Heart left ventricle (tissue), 16 donors: ENCODE results near the gene MRPL46. TPM values are rescaled to one million over a fixed set of nuclear protein-coding genes. Genes with fewer than 3 reads are reported as not detected.

ENCODE experiments used
- ATAC-seq, 4 donors: fragments of 200-7000 bp; cut with Tn5 transposase; one replicate each; pipeline ENCODE4 v1.9.1; 2020 to 2022; ENCODE audit warnings: moderate library complexity in 4 of 4, mild to moderate bottlenecking in 3 of 4, moderate number of reproducible peaks in 1 of 4
- DNase-seq, 5 donors: peaks; one replicate each; pipeline ENCODE4 v3.0.0-alpha.2; 2020
- H3K27ac ChIP-seq, 12 donors: fragments of 200-600 bp; sonication (generic) in 4 of 12; one replicate each; pipeline versions ENCODE4 v1.5.0 to v1.8.0; 2016 to 2022; ENCODE audit warnings: mild to moderate bottlenecking in 2 of 12
- H3K27me3 ChIP-seq, 9 donors: fragments of 200-600 bp; sonication (generic) in 2 of 9; one replicate each; pipeline versions ENCODE4 v1.5.1 to v1.8.0; 2016 to 2022; ENCODE audit warnings: mild to moderate bottlenecking in 3 of 9
- H3K36me3 ChIP-seq, 9 donors: fragments of 200-600 bp; sonication (generic) in 2 of 9; one replicate each; pipeline versions ENCODE4 v1.5.0 to v1.8.0; 2018 to 2022; ENCODE audit warnings: mild to moderate bottlenecking in 2 of 9
- H3K4me1 ChIP-seq, 12 donors: fragments of 200-600 bp; sonication (generic) in 4 of 12; one replicate each; pipeline versions ENCODE4 v1.5.0 to v1.8.0; 2016 to 2022; ENCODE audit warnings: mild to moderate bottlenecking in 3 of 12
- H3K4me3 ChIP-seq, 12 donors: fragments of 200-600 bp; sonication (generic) in 4 of 12; one replicate each; pipeline versions ENCODE4 v1.5.0 to v1.8.0; 2017 to 2022; ENCODE audit warnings: mild to moderate bottlenecking in 9 of 12, moderate library complexity in 4 of 12
- H3K9me3 ChIP-seq, 12 donors: fragments of 200-600 bp; sonication (generic) in 4 of 12; one replicate each; pipeline versions ENCODE4 v1.5.0 to v1.8.0; 2016 to 2022; ENCODE audit warnings: mild to moderate bottlenecking in 1 of 12
- CTCF ChIP-seq, 12 donors: fragments of 200-600 bp; sonication (generic) in 4 of 12; IDR thresholded peaks; one replicate each; pipeline versions ENCODE4 v1.5.0 to v1.8.0; 2018 to 2022; ENCODE audit warnings: antibody characterized with exemption in 12 of 12, mild to moderate bottlenecking in 5 of 12
- POLR2A ChIP-seq, 2 donors: fragments of 450-650 bp; IDR thresholded peaks; one replicate each; pipeline ENCODE4 v1.6.1; 2017; ENCODE audit warnings: antibody characterized with exemption in 2 of 2, mild to moderate bottlenecking in 2 of 2, moderate library complexity in 2 of 2
- WGBS, 4 donors: extraction: QIAGEN DNeasy Blood & Tissue Kit in 2 of 4; methylation state at CpG; one replicate each; pipeline versions ENCODE4 v1.1.5 to v1.1.7; 2013 to 2018; 5-methylcytosine and 5-hydroxymethylcytosine counted together
- intact Hi-C, 10 donors: fragments of 100-400 bp; cut with DNase I; formaldehyde crosslinking; loops; one replicate each; pipeline versions ENCODE4 v1.11.1 to v1.14.2; 2022
- polyA plus RNA-seq, 2 donors: library from polyadenylated mRNA; stranded (reverse); fragments of 200-250 nt; gene quantifications; one replicate each; pipeline ENCODE4 v1.2.3, GENCODE V29; 2013
- total RNA-seq, 9 donors: library from RNA; depleted of rRNA in 2 of 9; stranded (reverse); fragments of >200 nt in 2 of 9; fragmentation: NEBNext Ultra II Directional in 3 of 9; extraction: Animal tissue kit (Norgen Biotek cat#: 25700) in 3 of 9; gene quantifications; one replicate each; pipeline versions ENCODE4 v1.1.0 to v1.2.4, GENCODE V29; 2016 to 2023
- donor health status: ischemic (EF 13 %, LVEDD 7.1; RV severe dilation, severe dysfunction).
- donor health status: healthy with polysubstance abuse.
- donor health status: DM: no; HTN: yes; CAD: no.
- donor health status: DM: no; HTN: no; CAD: no.
- donor health status: ischemic (EF 25% LVEDD 6.9; RV normal size, moderate dysfunction).
- donor health status: ischemic (EF 25% LVEDD 5.7; RV mildly dilated, moderate dysfunction).
- donor health status: healthy.
- donor health status: DM: yes; HTN: yes; CAD: no.
- donor health status: ischemic (EF 35%, LVEDD 5.7; RV mildly dilated, moderate dysfunction).
- donor health status: nonischemic (EF 11% LVEDD 7.7; RV severe dilation, severe dysfunction).
- donor health status: DM: yes; HTN: yes; CAD: no.
- donor health status: PGD.
- donor health status: ischemic (EF 29% LVEDD 5.4; RV normal size, mild dysfunction).
- donor health status: nonischemic (EF 23%, LVEDD 6.1; RV moderate dilation, normal function).

The MRPL46 gene
- total and polyA plus RNA-seq, 11 donors, result 40.7 to 113 (median 79.5) TPM

DNA sequence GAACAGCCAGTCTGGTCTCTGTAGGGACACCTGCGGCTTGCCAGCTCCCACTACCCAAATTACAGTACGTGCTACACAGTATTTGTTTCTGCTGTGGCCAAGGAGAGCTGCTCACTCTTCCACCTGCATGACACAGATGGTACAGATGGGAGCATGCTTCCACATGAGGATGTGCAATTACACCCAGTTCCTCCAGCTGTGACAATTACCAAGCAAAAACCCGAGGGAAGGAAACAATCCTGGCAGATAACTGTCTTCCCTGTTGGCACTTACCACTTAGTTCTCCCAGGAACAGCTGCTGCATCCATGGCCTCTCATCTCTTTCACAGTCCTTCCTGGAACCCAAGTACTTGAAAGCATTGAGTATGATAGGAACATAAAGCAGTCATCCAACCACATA lies 44.9 kb upstream of the MRPL46 start:
- Histone ChIP-seq H3K36me3 (peaks cover 0 to 95% (median 56%) of the 10 kb centered on the region in 9 donors), H3K27me3 (no peaks in the 10 kb centered on the region), H3K4me1 (peaks cover 0 to 2% (median 0%) of the 10 kb centered on the region in 12 donors), H3K4me3 (no peak overlapping the region), H3K9me3 (no peaks in the 10 kb centered on the region), H3K27ac (no peak overlapping the region)
- no peak for DNase-seq
- 79 to 90% (median 81%) methylated on average over 3 of the region's 3 CpGs for WGBS, 4 donors
- TF ChIP-seq CTCF (IDR thresholded peaks at IDR 0.05) (no peak), POLR2A (IDR thresholded peaks at IDR 0.05) (no peak)
- no peak for ATAC-seq
- intact Hi-C loops, result no loop called here

GRCh38 chr15:88511161-88511560 lies 44.0 kb upstream of the MRPL46 start:
- intact Hi-C loops, result no loop called here
- Histone ChIP-seq H3K27ac (no peak overlapping the region), H3K27me3 (no peaks in the 10 kb centered on the region), H3K4me1 (peaks cover 0 to 12% (median 0%) of the 10 kb centered on the region in 12 donors), H3K4me3 (no peak overlapping the region), H3K36me3 (peaks cover 0 to 96% (median 48%) of the 10 kb centered on the region in 9 donors), H3K9me3 (no peaks in the 10 kb centered on the region)
- ATAC-seq (no peak), DNase-seq (no peak)
- no peak for TF ChIP-seq POLR2A (IDR thresholded peaks at IDR 0.05)
- TF ChIP-seq CTCF (IDR thresholded peaks at IDR 0.05), result no peak
- WGBS, 4 donors, result 69 to 98% (median 95%) methylated on average over 2 of the region's 2 CpGs

- TF ChIP-seq CTCF (IDR thresholded peaks at IDR 0.05) (no peak), POLR2A (IDR thresholded peaks at IDR 0.05) (no peak)
- Histone ChIP-seq H3K4me3 (no peak overlapping the region), H3K9me3 (no peaks in the 10 kb centered on the region), H3K27ac (no peak overlapping the region), H3K27me3 (no peaks in the 10 kb centered on the region), H3K4me1 (peaks cover 0 to 13% (median 0%) of the 10 kb centered on the region in 12 donors), H3K36me3 (peaks cover 0 to 96% (median 55%) of the 10 kb centered on the region in 9 donors)
- DNase-seq, result no peak
- intact Hi-C loops, result no loop called here
- no peak for ATAC-seq
These were observed 42.8 kb upstream of the MRPL46 start for GRCh38 chr15:88509964-88510363.

DNA sequence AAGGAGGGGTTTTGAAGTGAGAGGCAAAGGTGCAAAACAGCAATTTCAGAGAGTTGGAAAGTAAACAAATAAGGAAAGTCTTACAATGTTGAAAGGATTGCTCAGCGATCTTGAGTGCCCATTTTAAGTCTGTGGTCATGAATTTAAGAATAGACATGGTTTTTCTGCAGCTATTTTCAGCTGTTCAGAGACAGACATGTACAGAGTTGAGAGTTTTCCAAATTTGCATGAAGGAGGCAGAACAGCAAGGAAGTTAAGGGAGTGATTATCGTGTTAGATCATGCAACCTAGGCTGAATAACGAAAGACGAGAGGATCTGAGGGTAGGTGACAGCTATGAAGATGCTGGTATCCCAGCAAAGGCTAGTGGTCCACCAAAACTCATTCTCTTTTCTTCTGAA lies 42.1 kb upstream of the MRPL46 start:
- ATAC-seq (no peak), DNase-seq (no peak)
- Histone ChIP-seq H3K4me1 (peaks cover 0 to 13% (median 0%) of the 10 kb centered on the region in 12 donors), H3K4me3 (no peak overlapping the region), H3K27me3 (no peaks in the 10 kb centered on the region), H3K9me3 (no peaks in the 10 kb centered on the region), H3K27ac (no peak overlapping the region), H3K36me3 (peaks cover 0 to 95% (median 58%) of the 10 kb centered on the region in 9 donors)
- 93 to 97% (median 96%) methylated on average over 4 of the region's 4 CpGs for WGBS, 4 donors
- intact Hi-C loops, result no loop called here
- TF ChIP-seq POLR2A (IDR thresholded peaks at IDR 0.05) (no peak), CTCF (IDR thresholded peaks at IDR 0.05) (no peak)
